ENCODE measurements around the gene ATAD5. TPM values are rescaled to one million over a fixed set of nuclear protein-coding genes. Genes with fewer than 3 reads are reported as not detected.
A peak's percentile ranks its signal among the peaks of the same experiment; 100 is the strongest.

ATAD5 gene
- total and polyA plus RNA-seq, 2 of the 4 experiments (the other 2 are of a cell fraction), result 1.0 to 1.3 TPM

DNA sequence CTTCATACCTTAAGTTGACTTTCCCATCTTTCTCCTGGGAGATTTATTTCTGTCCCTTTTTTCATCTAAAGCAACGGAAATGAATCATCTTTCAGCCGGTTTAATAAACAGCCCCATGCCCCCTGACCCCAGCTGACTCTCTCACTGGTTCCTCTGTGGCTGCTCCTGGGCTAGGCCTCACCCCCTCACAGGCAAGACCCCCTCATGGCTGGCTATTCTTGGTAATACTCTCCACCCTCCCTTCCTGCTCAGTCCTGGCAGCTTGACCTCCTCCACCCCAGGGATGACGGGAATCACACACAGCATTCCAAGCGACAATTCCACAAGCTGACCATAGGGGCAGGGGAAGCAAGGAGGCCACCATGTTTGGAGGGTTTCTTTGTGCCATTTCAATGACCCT is 88.5 kb downstream of the ATAD5 start:
- Histone ChIP-seq H3K9ac (ENCODE audit: low read depth, low read length) (no peak overlapping the region), H2BK15ac (ENCODE audit: low read depth, low read length) (peak overlapping the region; percentile 73; the same call in 2 of the 3 replicates), H3K4ac (ENCODE audit: low read depth, low read length) (peak overlapping the region; percentile 83), H3K9me1 (ENCODE audit: insufficient read depth, low read length) (peaks cover 6% of the 10 kb centered on the region), H2BK120ac (ENCODE audit: low read depth, low read length) (peak overlapping the region; percentile 87), H3K14ac (replicated peaks; ENCODE audit: low read depth, low read length) (peak overlapping the region; percentile 66), H2AK5ac (ENCODE audit: low read depth, low read length) (peak overlapping the region; percentile 85; the same call in 1 of the 2 replicates), H2BK20ac (ENCODE audit: low read depth, low read length) (peak overlapping the region; percentile 85), H3K79me1 (ENCODE audit: low read depth in 1 of 2, low read length in 2 of 2) (0 out of 4 replicates have a peak, but pooled peaks cover 0 to 5% of the 10 kb centered on the region in 2 experiments), H4K8ac (ENCODE audit: low read depth in 2 of 2, low read length in 2 of 2) (peak overlapping the region; percentile 40 to 88), H4K20me1 (ENCODE audit: insufficient read depth, low read length) (no peaks in the 10 kb centered on the region), H2AK9ac (replicated peaks; ENCODE audit: low read depth, low read length, poor library complexity) (peak overlapping the region; percentile 58), H3K4me2 (ENCODE audit: low read depth, low read length) (no peak overlapping the region), H3K27me3 (ENCODE audit: control insufficient read depth, insufficient read depth, low read length) (peaks cover 13% of the 10 kb centered on the region), H2AFZ (replicated peaks; ENCODE audit: low read length, poor library complexity) (peak overlapping the region; percentile 95), H3K18ac (ENCODE audit: low read depth, low read length) (peak overlapping the region; percentile 10; the same call in 1 of the 2 replicates), H3K27ac (ENCODE audit: insufficient read depth, low read length) (peak overlapping the region; percentile 16; the same call in 1 of the 2 replicates), H3K36me3 (ENCODE audit: control insufficient read depth, insufficient read depth, low read length) (no peaks in the 10 kb centered on the region), H3K9me3 (ENCODE audit: control insufficient read depth, insufficient read depth, low read length) (no peaks in the 10 kb centered on the region), H4K5ac (ENCODE audit: low read depth, low read length) (peak overlapping the region; percentile 14; the same call in 1 of the 2 replicates), H4K91ac (ENCODE audit: insufficient read depth, low read depth, low read length) (peak overlapping the region; percentile 91), H2BK5ac (ENCODE audit: low read depth, low read length, poor library complexity, severe bottlenecking) (peak overlapping the region; percentile 83), H3K23ac (ENCODE audit: low read depth, low read length) (peak overlapping the region; percentile 75), H3K4me1 (ENCODE audit: control insufficient read depth, insufficient read depth, low read length) (peaks cover 5% of the 10 kb centered on the region), H3K56ac (ENCODE audit: extremely low read depth, insufficient read depth, low read length) (no peak overlapping the region), H3K4me3 (ENCODE audit: insufficient read depth, low read depth, low read length) (no peak overlapping the region)
- peak; percentile 69 for DNase-seq
- ATAC-seq (ENCODE audit: low read depth), result peak; percentile 62
- intact Hi-C loops (cut with micrococcal nuclease), result no loop called here
- ChIA-PET POLR2A (ENCODE audit: unreplicated experiment) (interaction anchor here (0.5 kb wide), 1 partner anchor 282 kb away, joined by 3 read pairs; no protein-coding TSS in a partner anchor), CTCF (interaction anchor here (1.4 kb wide), 1 partner anchor 10 kb away, joined by 3 read pairs; no protein-coding TSS in a partner anchor)
- no TSS peak for BruUV-seq (replicated peaks)
- in situ Hi-C loops (cut with MboI; ENCODE audit: low sequenced_read_pairs), result no loop called here
- dilution Hi-C loops (cut with HindIII; ENCODE audit: low sequenced_read_pairs, unreplicated experiment), result no loop called here
- WGBS, 2 experiments (ENCODE audit: extremely low coverage in 2 of 2, insufficient read length in 1 of 2), result 17% methylated on average over 2 of the region's 4 CpGs; no CpG with 5 or more reads in 1 of the 2 experiments
- TF ChIP-seq POLR2A (IDR thresholded peaks at IDR 0.05; ENCODE audit: low read depth, low read length) (no peak), RFX5 (IDR thresholded peaks at IDR 0.05; ENCODE audit: low read depth, low read length) (no peak), RAD21 (IDR thresholded peaks at IDR 0.05; ENCODE audit: low read length) (no peak), SMC3 (IDR thresholded peaks at IDR 0.05; ENCODE audit: low read depth, low read length) (no peak), FOS (IDR thresholded peaks at IDR 0.05; ENCODE audit: low read depth, low read length) (0 out of 2 replicates have a peak, but pooled peaks have one; percentile 12), MAZ (IDR thresholded peaks at IDR 0.05; ENCODE audit: borderline replicate concordance, low read depth, low read length) (0 out of 2 replicates have a peak, but pooled peaks have one; percentile 23), MAFK (IDR thresholded peaks at IDR 0.05; ENCODE audit: low read depth, low read length) (no peak), CEBPB (IDR thresholded peaks at IDR 0.05; ENCODE audit: low read depth, low read length) (no peak), BHLHE40 (IDR thresholded peaks at IDR 0.05; ENCODE audit: low read depth, low read length) (no peak)
- TF ChIP-seq, protein P1, sequence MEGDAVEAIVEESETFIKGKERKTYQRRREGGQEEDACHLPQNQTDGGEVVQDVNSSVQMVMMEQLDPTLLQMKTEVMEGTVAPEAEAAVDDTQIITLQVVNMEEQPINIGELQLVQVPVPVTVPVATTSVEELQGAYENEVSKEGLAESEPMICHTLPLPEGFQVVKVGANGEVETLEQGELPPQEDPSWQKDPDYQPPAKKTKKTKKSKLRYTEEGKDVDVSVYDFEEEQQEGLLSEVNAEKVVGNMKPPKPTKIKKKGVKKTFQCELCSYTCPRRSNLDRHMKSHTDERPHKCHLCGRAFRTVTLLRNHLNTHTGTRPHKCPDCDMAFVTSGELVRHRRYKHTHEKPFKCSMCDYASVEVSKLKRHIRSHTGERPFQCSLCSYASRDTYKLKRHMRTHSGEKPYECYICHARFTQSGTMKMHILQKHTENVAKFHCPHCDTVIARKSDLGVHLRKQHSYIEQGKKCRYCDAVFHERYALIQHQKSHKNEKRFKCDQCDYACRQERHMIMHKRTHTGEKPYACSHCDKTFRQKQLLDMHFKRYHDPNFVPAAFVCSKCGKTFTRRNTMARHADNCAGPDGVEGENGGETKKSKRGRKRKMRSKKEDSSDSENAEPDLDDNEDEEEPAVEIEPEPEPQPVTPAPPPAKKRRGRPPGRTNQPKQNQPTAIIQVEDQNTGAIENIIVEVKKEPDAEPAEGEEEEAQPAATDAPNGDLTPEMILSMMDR (conservative IDR thresholded peaks at IDR 0.05; ENCODE audit: low read depth, low read length), result no peak
- TF ChIP-seq, protein P2, sequence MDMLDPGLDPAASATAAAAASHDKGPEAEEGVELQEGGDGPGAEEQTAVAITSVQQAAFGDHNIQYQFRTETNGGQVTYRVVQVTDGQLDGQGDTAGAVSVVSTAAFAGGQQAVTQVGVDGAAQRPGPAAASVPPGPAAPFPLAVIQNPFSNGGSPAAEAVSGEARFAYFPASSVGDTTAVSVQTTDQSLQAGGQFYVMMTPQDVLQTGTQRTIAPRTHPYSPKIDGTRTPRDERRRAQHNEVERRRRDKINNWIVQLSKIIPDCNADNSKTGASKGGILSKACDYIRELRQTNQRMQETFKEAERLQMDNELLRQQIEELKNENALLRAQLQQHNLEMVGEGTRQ (IDR thresholded peaks at IDR 0.05; ENCODE audit: low read depth, low read length), result no peak
- TF ChIP-seq, protein P3, sequence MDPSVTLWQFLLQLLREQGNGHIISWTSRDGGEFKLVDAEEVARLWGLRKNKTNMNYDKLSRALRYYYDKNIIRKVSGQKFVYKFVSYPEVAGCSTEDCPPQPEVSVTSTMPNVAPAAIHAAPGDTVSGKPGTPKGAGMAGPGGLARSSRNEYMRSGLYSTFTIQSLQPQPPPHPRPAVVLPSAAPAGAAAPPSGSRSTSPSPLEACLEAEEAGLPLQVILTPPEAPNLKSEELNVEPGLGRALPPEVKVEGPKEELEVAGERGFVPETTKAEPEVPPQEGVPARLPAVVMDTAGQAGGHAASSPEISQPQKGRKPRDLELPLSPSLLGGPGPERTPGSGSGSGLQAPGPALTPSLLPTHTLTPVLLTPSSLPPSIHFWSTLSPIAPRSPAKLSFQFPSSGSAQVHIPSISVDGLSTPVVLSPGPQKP (IDR thresholded peaks at IDR 0.05; ENCODE audit: borderline replicate concordance, low read depth, low read length), result no peak
